Measurements from ENCODE around the gene VIPR2.

GRCh38 chr7:158993591-158993990, 151.1 kb downstream of the VIPR2 start:
- TF ChIP-seq POLR2A (IDR thresholded peaks at IDR 0.05; ENCODE audit: low read depth, low read length) (no peak), TAF1 (IDR thresholded peaks at IDR 0.05; ENCODE audit: low read depth, low read length) (no peak)
